ENCODE measurements around the gene ASB5. TPM values are rescaled to one million over a fixed set of nuclear protein-coding genes. Genes with fewer than 3 reads are reported as not detected.

The ASB5 gene
- total and polyA plus RNA-seq, 2 of the 8 experiments (the other 6 are each of a cell fraction or from before 2014, with no cell fraction given) = 0.02 TPM; not detected in 1

DNA sequence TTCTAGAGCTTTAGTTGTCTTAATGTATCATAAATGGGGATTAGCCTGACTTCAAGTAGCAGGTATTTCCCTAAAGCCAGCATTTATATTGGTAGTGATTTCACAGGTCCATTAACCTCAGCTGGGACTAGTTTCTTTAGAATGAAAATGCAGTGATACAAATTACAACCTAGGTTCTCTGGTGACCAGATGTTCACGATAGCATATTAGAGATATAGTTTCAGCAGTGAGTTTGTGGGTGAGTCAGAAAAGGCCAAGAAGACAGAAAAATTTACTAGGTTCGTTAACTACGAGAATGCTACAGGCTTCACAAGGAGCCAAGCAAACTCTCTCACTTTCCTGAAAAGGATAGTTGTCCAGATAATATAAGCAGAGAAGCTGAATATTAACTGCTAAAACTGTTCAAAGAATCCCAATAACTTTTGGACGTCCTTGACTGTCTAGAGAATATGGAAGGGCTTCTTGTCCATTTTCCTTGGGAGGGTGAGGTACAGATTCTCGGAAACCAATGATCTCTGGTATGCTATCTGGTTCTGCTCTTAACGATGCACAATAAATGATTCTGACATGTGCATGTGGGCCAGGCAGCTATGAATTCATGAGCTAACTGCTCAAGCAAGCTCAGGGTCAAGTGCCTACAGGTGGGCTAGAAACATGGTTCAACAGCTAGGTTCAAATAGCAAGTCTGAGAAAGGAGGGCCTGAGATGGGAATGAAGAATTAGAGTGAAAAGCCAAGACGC lies 44.7 kb upstream of the ASB5 start (continued):
- TF ChIP-seq, protein P1, sequence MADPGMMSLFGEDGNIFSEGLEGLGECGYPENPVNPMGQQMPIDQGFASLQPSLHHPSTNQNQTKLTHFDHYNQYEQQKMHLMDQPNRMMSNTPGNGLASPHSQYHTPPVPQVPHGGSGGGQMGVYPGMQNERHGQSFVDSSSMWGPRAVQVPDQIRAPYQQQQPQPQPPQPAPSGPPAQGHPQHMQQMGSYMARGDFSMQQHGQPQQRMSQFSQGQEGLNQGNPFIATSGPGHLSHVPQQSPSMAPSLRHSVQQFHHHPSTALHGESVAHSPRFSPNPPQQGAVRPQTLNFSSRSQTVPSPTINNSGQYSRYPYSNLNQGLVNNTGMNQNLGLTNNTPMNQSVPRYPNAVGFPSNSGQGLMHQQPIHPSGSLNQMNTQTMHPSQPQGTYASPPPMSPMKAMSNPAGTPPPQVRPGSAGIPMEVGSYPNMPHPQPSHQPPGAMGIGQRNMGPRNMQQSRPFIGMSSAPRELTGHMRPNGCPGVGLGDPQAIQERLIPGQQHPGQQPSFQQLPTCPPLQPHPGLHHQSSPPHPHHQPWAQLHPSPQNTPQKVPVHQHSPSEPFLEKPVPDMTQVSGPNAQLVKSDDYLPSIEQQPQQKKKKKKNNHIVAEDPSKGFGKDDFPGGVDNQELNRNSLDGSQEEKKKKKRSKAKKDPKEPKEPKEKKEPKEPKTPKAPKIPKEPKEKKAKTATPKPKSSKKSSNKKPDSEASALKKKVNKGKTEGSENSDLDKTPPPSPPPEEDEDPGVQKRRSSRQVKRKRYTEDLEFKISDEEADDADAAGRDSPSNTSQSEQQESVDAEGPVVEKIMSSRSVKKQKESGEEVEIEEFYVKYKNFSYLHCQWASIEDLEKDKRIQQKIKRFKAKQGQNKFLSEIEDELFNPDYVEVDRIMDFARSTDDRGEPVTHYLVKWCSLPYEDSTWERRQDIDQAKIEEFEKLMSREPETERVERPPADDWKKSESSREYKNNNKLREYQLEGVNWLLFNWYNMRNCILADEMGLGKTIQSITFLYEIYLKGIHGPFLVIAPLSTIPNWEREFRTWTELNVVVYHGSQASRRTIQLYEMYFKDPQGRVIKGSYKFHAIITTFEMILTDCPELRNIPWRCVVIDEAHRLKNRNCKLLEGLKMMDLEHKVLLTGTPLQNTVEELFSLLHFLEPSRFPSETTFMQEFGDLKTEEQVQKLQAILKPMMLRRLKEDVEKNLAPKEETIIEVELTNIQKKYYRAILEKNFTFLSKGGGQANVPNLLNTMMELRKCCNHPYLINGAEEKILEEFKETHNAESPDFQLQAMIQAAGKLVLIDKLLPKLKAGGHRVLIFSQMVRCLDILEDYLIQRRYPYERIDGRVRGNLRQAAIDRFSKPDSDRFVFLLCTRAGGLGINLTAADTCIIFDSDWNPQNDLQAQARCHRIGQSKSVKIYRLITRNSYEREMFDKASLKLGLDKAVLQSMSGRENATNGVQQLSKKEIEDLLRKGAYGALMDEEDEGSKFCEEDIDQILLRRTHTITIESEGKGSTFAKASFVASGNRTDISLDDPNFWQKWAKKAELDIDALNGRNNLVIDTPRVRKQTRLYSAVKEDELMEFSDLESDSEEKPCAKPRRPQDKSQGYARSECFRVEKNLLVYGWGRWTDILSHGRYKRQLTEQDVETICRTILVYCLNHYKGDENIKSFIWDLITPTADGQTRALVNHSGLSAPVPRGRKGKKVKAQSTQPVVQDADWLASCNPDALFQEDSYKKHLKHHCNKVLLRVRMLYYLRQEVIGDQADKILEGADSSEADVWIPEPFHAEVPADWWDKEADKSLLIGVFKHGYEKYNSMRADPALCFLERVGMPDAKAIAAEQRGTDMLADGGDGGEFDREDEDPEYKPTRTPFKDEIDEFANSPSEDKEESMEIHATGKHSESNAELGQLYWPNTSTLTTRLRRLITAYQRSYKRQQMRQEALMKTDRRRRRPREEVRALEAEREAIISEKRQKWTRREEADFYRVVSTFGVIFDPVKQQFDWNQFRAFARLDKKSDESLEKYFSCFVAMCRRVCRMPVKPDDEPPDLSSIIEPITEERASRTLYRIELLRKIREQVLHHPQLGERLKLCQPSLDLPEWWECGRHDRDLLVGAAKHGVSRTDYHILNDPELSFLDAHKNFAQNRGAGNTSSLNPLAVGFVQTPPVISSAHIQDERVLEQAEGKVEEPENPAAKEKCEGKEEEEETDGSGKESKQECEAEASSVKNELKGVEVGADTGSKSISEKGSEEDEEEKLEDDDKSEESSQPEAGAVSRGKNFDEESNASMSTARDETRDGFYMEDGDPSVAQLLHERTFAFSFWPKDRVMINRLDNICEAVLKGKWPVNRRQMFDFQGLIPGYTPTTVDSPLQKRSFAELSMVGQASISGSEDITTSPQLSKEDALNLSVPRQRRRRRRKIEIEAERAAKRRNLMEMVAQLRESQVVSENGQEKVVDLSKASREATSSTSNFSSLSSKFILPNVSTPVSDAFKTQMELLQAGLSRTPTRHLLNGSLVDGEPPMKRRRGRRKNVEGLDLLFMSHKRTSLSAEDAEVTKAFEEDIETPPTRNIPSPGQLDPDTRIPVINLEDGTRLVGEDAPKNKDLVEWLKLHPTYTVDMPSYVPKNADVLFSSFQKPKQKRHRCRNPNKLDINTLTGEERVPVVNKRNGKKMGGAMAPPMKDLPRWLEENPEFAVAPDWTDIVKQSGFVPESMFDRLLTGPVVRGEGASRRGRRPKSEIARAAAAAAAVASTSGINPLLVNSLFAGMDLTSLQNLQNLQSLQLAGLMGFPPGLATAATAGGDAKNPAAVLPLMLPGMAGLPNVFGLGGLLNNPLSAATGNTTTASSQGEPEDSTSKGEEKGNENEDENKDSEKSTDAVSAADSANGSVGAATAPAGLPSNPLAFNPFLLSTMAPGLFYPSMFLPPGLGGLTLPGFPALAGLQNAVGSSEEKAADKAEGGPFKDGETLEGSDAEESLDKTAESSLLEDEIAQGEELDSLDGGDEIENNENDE (IDR thresholded peaks at IDR 0.05; ENCODE audit: insufficient replicate concordance, low read length) = no peak
- TF ChIP-seq ATF2 (IDR thresholded peaks at IDR 0.05; ENCODE audit: low read length) (no peak), CREB1 (IDR thresholded peaks at IDR 0.05) (no peak), SP2 (IDR thresholded peaks at IDR 0.05; ENCODE audit: low read length) (no peak), NRF1 (IDR thresholded peaks at IDR 0.05; ENCODE audit: low read depth, low read length) (no peak), FOSL1 (IDR thresholded peaks at IDR 0.05; ENCODE audit: insufficient read depth, low read depth, low read length) (no peak), HDAC2 (IDR thresholded peaks at IDR 0.05; ENCODE audit: borderline replicate concordance in 1 of 2, low read depth in 2 of 2, low read length in 2 of 2) (no peak), KDM5A (IDR thresholded peaks at IDR 0.05; ENCODE audit: low read length) (no peak), TBP (IDR thresholded peaks at IDR 0.05; ENCODE audit: low read depth, low read length) (no peak)

Measured in H1 (cell line).